IMR-90 (cell line): ENCODE measurements around the gene IFNG-AS1. TPM values are rescaled to one million over a fixed set of nuclear protein-coding genes. Genes with fewer than 3 reads are reported as not detected.

Source experiments
- ATAC-seq: fragments of 200-7000 bp; cut with Tn5 transposase; 2 replicates; pipeline ENCODE4 v1.9.1; 2020; ENCODE audit warnings: low read depth, mild to moderate bottlenecking, moderate library complexity
- Bru-seq: library from RNA; stranded (reverse); fragments of 400-500 nt; gene quantifications from one replicate; lab custom pipeline; 2021; lab: Mats Ljungman, UMichigan
- BruChase-seq, 2 experiments: library from RNA; stranded (reverse); fragments of 400-500 nt; gene quantifications; one replicate each; lab custom pipeline; 2021; lab: Mats Ljungman, UMichigan
- BruUV-seq: library from RNA; stranded (reverse); fragments of 400-500 nt; replicated peaks from 2 replicates; lab custom pipeline; 2021; lab: Mats Ljungman, UMichigan
- CTCF ChIA-PET: fragments of 300-600 bp; formaldehyde crosslinking; extraction: SDS; loops from one replicate; lab custom pipeline; 2021; ENCODE audit warnings: antibody characterized with exemption; lab: Yijun Ruan, JAX
- POLR2A ChIA-PET: fragments of 300-600 bp; sonication (Branson Sonifier 250); formaldehyde crosslinking; loops from one replicate; lab custom pipeline; 2022; ENCODE audit warnings: antibody characterized with exemption; ENCODE audit not compliant: unreplicated experiment; lab: Charles Lee
- DNase-seq: peaks from one replicate; pipeline ENCODE4 v3.0.0; 2013
- H2AFZ ChIP-seq: replicated peaks from 2 replicates; pipeline ENCODE3; 2013; ENCODE audit warnings: low read length, mild to moderate bottlenecking; ENCODE audit not compliant: poor library complexity
- H2AK5ac ChIP-seq: 2 replicates; pipeline ENCODE4 v1.6.1; 2013; ENCODE audit warnings: low read depth, low read length, inconsistent platforms
- H2AK9ac ChIP-seq: replicated peaks from 2 replicates; pipeline ENCODE3; 2013; ENCODE audit warnings: mild to moderate bottlenecking, low read depth, low read length, moderate library complexity; ENCODE audit not compliant: poor library complexity
- H2BK120ac ChIP-seq: 2 replicates; pipeline ENCODE4 v1.6.1; 2013; ENCODE audit warnings: low read depth, low read length, inconsistent platforms
- H2BK15ac ChIP-seq: 3 replicates; pipeline ENCODE4 v1.6.1; 2013; ENCODE audit warnings: low read depth, low read length, inconsistent platforms
- H2BK20ac ChIP-seq: 2 replicates; pipeline ENCODE4 v1.6.1; 2013; ENCODE audit warnings: low read depth, mild to moderate bottlenecking, inconsistent platforms, low read length, moderate library complexity
- H2BK5ac ChIP-seq: 2 replicates; pipeline ENCODE4 v1.6.1; 2013; ENCODE audit warnings: mild to moderate bottlenecking, low read depth, low read length, inconsistent platforms; ENCODE audit not compliant: poor library complexity, severe bottlenecking
- H3K14ac ChIP-seq: replicated peaks from 2 replicates; pipeline ENCODE4 v1.6.1; 2013; ENCODE audit warnings: low read depth, low read length, inconsistent platforms
- H3K18ac ChIP-seq: 2 replicates; pipeline ENCODE4 v1.6.1; 2013; ENCODE audit warnings: low read depth, low read length, control low read depth
- H3K23ac ChIP-seq: 2 replicates; pipeline ENCODE4 v1.6.1; 2013; ENCODE audit warnings: low read depth, low read length, inconsistent platforms
- H3K27ac ChIP-seq: 2 replicates; pipeline ENCODE4 v1.5.1; 2013; ENCODE audit warnings: mild to moderate bottlenecking, control low read depth, low read length; ENCODE audit not compliant: insufficient read depth
- H3K27me3 ChIP-seq: 2 replicates; pipeline ENCODE4 v1.6.1; 2013; ENCODE audit warnings: low read length; ENCODE audit not compliant: control insufficient read depth, insufficient read depth
- H3K36me3 ChIP-seq: 2 replicates; pipeline ENCODE4 v1.6.1; 2013; ENCODE audit warnings: low read length, mixed read lengths; ENCODE audit not compliant: control insufficient read depth, insufficient read depth
- H3K4ac ChIP-seq: 2 replicates; pipeline ENCODE4 v1.6.1; 2013; ENCODE audit warnings: low read depth, low read length, inconsistent platforms
- H3K4me1 ChIP-seq: 2 replicates; pipeline ENCODE4 v1.6.1; 2013; ENCODE audit warnings: low read length, mixed read lengths; ENCODE audit not compliant: control insufficient read depth, insufficient read depth
- H3K4me2 ChIP-seq: 2 replicates; pipeline ENCODE4 v1.6.1; 2013; ENCODE audit warnings: low read depth, mild to moderate bottlenecking, control low read depth, low read length, moderate library complexity
- H3K4me3 ChIP-seq: 2 replicates; pipeline ENCODE4 v1.5.1; 2013; ENCODE audit warnings: low read depth, mild to moderate bottlenecking, control low read depth, low read length, moderate library complexity; ENCODE audit not compliant: insufficient read depth
- H3K56ac ChIP-seq: 2 replicates; pipeline ENCODE4 v1.6.1; 2013; ENCODE audit warnings: low read length, inconsistent platforms; ENCODE audit not compliant: insufficient read depth; ENCODE audit errors: extremely low read depth
- H3K79me1 ChIP-seq, 2 experiments: 2 replicates each; pipeline ENCODE4 v1.6.1; 2013; ENCODE audit warnings: low read length in 2 of 2, inconsistent platforms in 1 of 2, low read depth in 1 of 2
- H3K9ac ChIP-seq: 2 replicates; pipeline ENCODE4 v1.6.1; 2013; ENCODE audit warnings: low read depth, low read length, control low read depth
- H3K9me1 ChIP-seq: 2 replicates; pipeline ENCODE4 v1.6.1; 2013; ENCODE audit warnings: low read length, inconsistent platforms; ENCODE audit not compliant: insufficient read depth
- H3K9me3 ChIP-seq: 2 replicates; pipeline ENCODE4 v1.6.1; 2013; ENCODE audit warnings: low read length; ENCODE audit not compliant: control insufficient read depth, insufficient read depth
- H4K20me1 ChIP-seq: 2 replicates; pipeline ENCODE4 v1.6.1; 2013; ENCODE audit warnings: low read length, inconsistent platforms; ENCODE audit not compliant: insufficient read depth
- H4K5ac ChIP-seq: 2 replicates; pipeline ENCODE4 v1.6.1; 2013; ENCODE audit warnings: mild to moderate bottlenecking, low read depth, low read length, control low read depth
- H4K8ac ChIP-seq, 2 experiments: 2 replicates each; pipeline ENCODE4 v1.6.1; 2013; ENCODE audit warnings: low read depth in 2 of 2, low read length in 2 of 2, control low read depth in 1 of 2, inconsistent platforms in 1 of 2
- H4K91ac ChIP-seq: 2 replicates; pipeline ENCODE4 v1.6.1; 2013; ENCODE audit warnings: low read depth, low read length, inconsistent platforms; ENCODE audit not compliant: insufficient read depth
- CHD1 ChIP-seq: IDR thresholded peaks from 2 replicates; pipeline ENCODE4 v1.6.1; 2012; ENCODE audit warnings: low read depth, low read length, improper control_type of control experiment
- FOS ChIP-seq: fragments of 150-350 bp; IDR thresholded peaks from 2 replicates; pipeline ENCODE4 v1.6.1; 2016; ENCODE audit warnings: low read depth, low read length
- MAZ ChIP-seq: IDR thresholded peaks from 2 replicates; pipeline ENCODE4 v1.6.1; 2012; ENCODE audit warnings: low read depth, mild to moderate bottlenecking, low read length, improper control_type of control experiment, moderate library complexity, borderline replicate concordance
- MXI1 ChIP-seq: IDR thresholded peaks from 2 replicates; pipeline ENCODE4 v1.6.1; 2012; ENCODE audit warnings: low read depth, mild to moderate bottlenecking, low read length, moderate library complexity, borderline replicate concordance
- POLR2A ChIP-seq: IDR thresholded peaks from 2 replicates; pipeline ENCODE4 v1.6.1; 2012; ENCODE audit warnings: mild to moderate bottlenecking, low read depth, low read length
- RFX5 ChIP-seq: IDR thresholded peaks from 2 replicates; pipeline ENCODE4 v1.8.0; 2012; ENCODE audit warnings: low read depth, mild to moderate bottlenecking, low read length, moderate library complexity
- SMC3 ChIP-seq: fragments of 150-350 bp; IDR thresholded peaks from 2 replicates; pipeline ENCODE4 v1.6.1; 2016; ENCODE audit warnings: low read depth, mild to moderate bottlenecking, antibody characterized with exemption, low read length, moderate library complexity
- WGBS, 2 experiments: methylation state at CpG; one replicate each; pipeline versions ENCODE4 v1.1.5 to v1.1.7; 2013; ENCODE audit warnings: missing lambda C conversion rate in 2 of 2; ENCODE audit not compliant: insufficient read length in 1 of 2; ENCODE audit errors: extremely low coverage in 2 of 2; 5-methylcytosine and 5-hydroxymethylcytosine counted together
- dilution Hi-C: fragments of 300-500 bp; cut with HindIII; formaldehyde crosslinking; loops from one replicate; pipeline ENCODE4 v1.14.3; 2018; ENCODE audit warnings: low sequenced_read_pairs; ENCODE audit not compliant: unreplicated experiment
- in situ Hi-C: fragments of 300-500 bp; cut with MboI; formaldehyde crosslinking; loops from 3 replicates; pipeline ENCODE4 v1.14.3; 2019; ENCODE audit warnings: low sequenced_read_pairs, inconsistent platforms, mixed read lengths
- intact Hi-C: fragments of 100-400 bp; cut with micrococcal nuclease; formaldehyde crosslinking; loops from 2 replicates; pipeline ENCODE4 v1.10.0; 2022
- long read RNA-seq: library from polyadenylated mRNA; unstranded; transcript quantifications from one replicate; pipeline ENCODE4 v2.0.0, GENCODE V29; 2021; ENCODE audit not compliant: unreplicated experiment
- polyA plus RNA-seq, 3 experiments: library from polyadenylated mRNA; depleted of rRNA; stranded (reverse); fragments of >200 nt; gene quantifications; 2 replicates each; pipeline ENCODE4 v1.2.3, GENCODE V29; 2012; ENCODE audit warnings: low replicate concordance in 1 of 3
- total RNA-seq: library from RNA; depleted of rRNA; stranded (reverse); fragments of >200 nt; gene quantifications from 2 replicates; pipeline ENCODE4 v1.2.3, GENCODE V29; 2012; rRNA removed
- TF ChIP-seq, protein P1 (sequence below): fragments of 150-350 bp; IDR thresholded peaks from 2 replicates; pipeline ENCODE4 v1.6.1; 2017; ENCODE audit warnings: mild to moderate bottlenecking, antibody characterized with exemption, low read length, low read depth

IFNG-AS1 gene
- total RNA-seq (not detected in 2 replicates), polyA plus RNA-seq (2012; rRNA removed) (not detected in 2 replicates), Bru-seq, nascent RNA (not detected), BruChase-seq, experiment 1, labeled RNA remaining after a 6-hour chase (percentile 1 among the genes with signal in this experiment), BruChase-seq, experiment 2, labeled RNA remaining after a 2-hour chase (percentile 1 among the genes with signal in this experiment)
- polyA plus RNA-seq (2012; cell fraction: cytosol; rRNA removed): not detected in 2 replicates
- not detected in 2 replicates for polyA plus RNA-seq (2012; cell fraction: nucleus; rRNA removed; ENCODE audit: low replicate concordance)
- long read RNA-seq: 0 reads

DNA sequence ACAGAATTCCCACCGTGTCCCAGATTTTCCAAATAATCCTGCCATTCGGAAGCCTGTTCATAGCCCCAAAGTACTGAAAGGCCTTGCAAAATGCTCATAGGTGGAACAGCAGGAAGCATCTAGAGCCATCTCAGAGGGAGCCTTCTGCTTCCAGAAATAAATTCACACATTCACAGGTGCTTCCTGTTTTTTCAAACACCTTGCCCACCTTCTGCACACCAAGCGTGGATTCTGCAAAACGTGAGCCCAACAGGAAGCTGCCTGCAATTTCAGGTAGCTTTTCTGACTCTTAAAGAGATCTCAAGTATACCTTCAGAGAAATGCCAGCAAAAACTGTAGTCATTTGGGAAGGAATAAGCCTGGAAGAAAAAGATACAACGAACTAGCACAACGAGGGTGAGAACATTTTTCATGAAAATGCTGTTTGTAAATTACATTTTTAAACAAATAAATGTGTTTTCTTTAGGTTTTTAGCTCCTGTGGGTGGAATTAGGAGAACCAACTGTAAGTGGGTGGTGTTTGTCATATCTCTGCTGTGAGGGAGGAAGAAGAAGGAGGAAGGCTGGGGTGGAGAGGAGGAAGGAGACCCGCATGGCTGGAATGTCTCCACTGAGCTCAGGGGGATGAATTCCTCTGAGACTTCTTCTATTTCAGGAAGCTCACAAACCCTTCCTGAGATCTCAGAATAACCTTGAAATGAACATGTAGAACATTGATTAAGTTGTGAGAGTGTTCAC, at the start of gene IFNG-AS1:
Gene IFNG-AS1, plus strand, starts transcription at position 264 of the 737 bp plus-strand sequence.
- Histone ChIP-seq H2BK15ac (no peak within 1 kb of the TSS), H3K4me1 (no peaks in the 10 kb centered on the region), H3K9me1 (no peaks in the 10 kb centered on the region), H3K18ac (no peak within 1 kb of the TSS), H3K56ac (no peak within 1 kb of the TSS), H4K20me1 (no peaks in the 10 kb centered on the region), H3K4me2 (no peak within 1 kb of the TSS), H3K23ac (no peak within 1 kb of the TSS), H3K4me3 (no peak within 1 kb of the TSS), H2BK20ac (no peak within 1 kb of the TSS), H3K9ac (no peak within 1 kb of the TSS), H3K36me3 (no peaks in the 10 kb centered on the region), H3K79me1 (no peaks in the 10 kb centered on the region), H4K5ac (no peak within 1 kb of the TSS), H2AK5ac (no peak within 1 kb of the TSS), H4K91ac (no peak within 1 kb of the TSS), H3K27me3 (peaks cover 9% of the 10 kb centered on the region), H2BK5ac (no peak within 1 kb of the TSS), H3K14ac (no peak within 1 kb of the TSS), H4K8ac (no peak within 1 kb of the TSS), H2AK9ac (no peak within 1 kb of the TSS), H3K27ac (no peak within 1 kb of the TSS), H2BK120ac (no peak within 1 kb of the TSS), H2AFZ (no peak within 1 kb of the TSS), H3K9me3 (no peaks in the 10 kb centered on the region), H3K4ac (no peak within 1 kb of the TSS)
- TF ChIP-seq MAZ (no peak), CHD1 (no peak), MXI1 (no peak), RFX5 (no peak), POLR2A (no peak), SMC3 (no peak), FOS (no peak)
- TF ChIP-seq, protein P1, sequence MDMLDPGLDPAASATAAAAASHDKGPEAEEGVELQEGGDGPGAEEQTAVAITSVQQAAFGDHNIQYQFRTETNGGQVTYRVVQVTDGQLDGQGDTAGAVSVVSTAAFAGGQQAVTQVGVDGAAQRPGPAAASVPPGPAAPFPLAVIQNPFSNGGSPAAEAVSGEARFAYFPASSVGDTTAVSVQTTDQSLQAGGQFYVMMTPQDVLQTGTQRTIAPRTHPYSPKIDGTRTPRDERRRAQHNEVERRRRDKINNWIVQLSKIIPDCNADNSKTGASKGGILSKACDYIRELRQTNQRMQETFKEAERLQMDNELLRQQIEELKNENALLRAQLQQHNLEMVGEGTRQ: no peak
- intact Hi-C loops: no loop called here
- ChIA-PET POLR2A (no interaction called here), CTCF (no interaction called here)
- WGBS, 2 experiments: no CpG with 5 or more reads among the region's 7 CpGs
- DNase-seq (no peak), ATAC-seq (no peak)
- no TSS peak for BruUV-seq
- in situ Hi-C loops: no loop called here
- dilution Hi-C loops: no loop called here
